ENCODE data around the gene FBXO17. TPM values are rescaled to one million over a fixed set of nuclear protein-coding genes. Genes with fewer than 3 reads are reported as not detected.

Gene FBXO17
- total and polyA plus RNA-seq, 2 of the 13 experiments (the other 11 are each of a cell fraction or from before 2014, with no cell fraction given) = 22.1 to 58.7 TPM

GRCh38 chr19:39009001-39009400 lies 33.5 kb upstream of the FBXO17 start (continued):
- TF ChIP-seq DMTF1 (CRISPR knock-in tag; IDR thresholded peaks at IDR 0.05) = no peak
- no peak for TF ChIP-seq ZNF773 (CRISPR knock-in tag; IDR thresholded peaks at IDR 0.05; ENCODE audit: borderline replicate concordance)
- no peak for TF ChIP-seq TAF1 (CRISPR knock-in tag; IDR thresholded peaks at IDR 0.05)
- no peak for TF ChIP-seq HNF1A (IDR thresholded peaks at IDR 0.05; ENCODE audit: low read depth)
- no peak for TF ChIP-seq HNF1A (CRISPR knock-in tag; IDR thresholded peaks at IDR 0.05; ENCODE audit: borderline replicate concordance)
- no peak for TF ChIP-seq KDM5A (IDR thresholded peaks at IDR 0.05; ENCODE audit: borderline replicate concordance, low read length)
- no peak for TF ChIP-seq SMARCE1 (IDR thresholded peaks at IDR 0.05; ENCODE audit: borderline replicate concordance)
- no peak for TF ChIP-seq ZNF557 (CRISPR knock-in tag; IDR thresholded peaks at IDR 0.05)
- TF ChIP-seq ELF4 (CRISPR knock-in tag; IDR thresholded peaks at IDR 0.05; ENCODE audit: borderline replicate concordance) = no peak
- no peak for TF ChIP-seq IKZF1 (IDR thresholded peaks at IDR 0.05)
- no peak for TF ChIP-seq RXRA (CRISPR knock-in tag; IDR thresholded peaks at IDR 0.05)
- TF ChIP-seq HNF4A (CRISPR knock-in tag; IDR thresholded peaks at IDR 0.05) = no peak
- no peak for TF ChIP-seq SRSF1 (optimal IDR thresholded peaks at IDR 0.05; ENCODE audit: low read depth, low read length)
- no peak for TF ChIP-seq FOXM1 (CRISPR knock-in tag; IDR thresholded peaks at IDR 0.05)
- TF ChIP-seq SCMH1 (CRISPR knock-in tag; IDR thresholded peaks at IDR 0.05; ENCODE audit: borderline replicate concordance) = no peak
